HL-60/S4 treated with phorbol 12-myristate 13-acetate at 8.2 ng/mL for 4 days and 3 days (cell line): ENCODE measurements around the gene SLC7A6.
"Not testable (repeated sequence)": the region's sequence is repeated elsewhere in the genome, so short reads cannot be mapped to it uniquely, and the experiment has no call there.

Experiments used
- in situ Hi-C: fragments of 300-500 bp; cut with MboI; formaldehyde crosslinking; loops from 2 replicates; pipeline ENCODE4 v1.15.0; 2022; ENCODE audit warnings: low sequenced_read_pairs

Gene SLC7A6

GRCh38 chr16:68281368-68282063, 17.2 kb downstream of the SLC7A6 start:
- in situ Hi-C loops: no loop called here

DNA sequence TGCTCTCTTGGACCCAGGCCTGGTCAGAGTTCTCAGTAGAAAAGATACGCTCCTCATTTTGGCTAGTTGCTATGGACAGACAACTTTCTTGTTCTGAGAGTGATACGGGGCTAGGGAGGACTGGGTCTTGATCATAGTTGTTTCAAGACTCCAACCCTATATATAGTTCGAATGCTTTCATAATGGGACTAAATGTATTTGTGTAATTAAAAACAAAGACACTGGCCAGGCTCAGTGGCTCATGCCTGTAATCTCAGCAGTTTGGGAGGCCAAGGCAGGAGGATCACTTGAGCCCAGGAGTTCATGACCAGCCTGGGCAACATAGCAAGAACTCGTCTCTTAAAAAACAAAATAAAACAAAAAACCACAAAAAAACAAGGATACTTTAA, 17.7 kb downstream of the SLC7A6 start:
- in situ Hi-C loops: no loop called here

GRCh38 chr16:68283346-68283745, 19.0 kb downstream of the SLC7A6 start:
- in situ Hi-C loops: no loop called here

DNA sequence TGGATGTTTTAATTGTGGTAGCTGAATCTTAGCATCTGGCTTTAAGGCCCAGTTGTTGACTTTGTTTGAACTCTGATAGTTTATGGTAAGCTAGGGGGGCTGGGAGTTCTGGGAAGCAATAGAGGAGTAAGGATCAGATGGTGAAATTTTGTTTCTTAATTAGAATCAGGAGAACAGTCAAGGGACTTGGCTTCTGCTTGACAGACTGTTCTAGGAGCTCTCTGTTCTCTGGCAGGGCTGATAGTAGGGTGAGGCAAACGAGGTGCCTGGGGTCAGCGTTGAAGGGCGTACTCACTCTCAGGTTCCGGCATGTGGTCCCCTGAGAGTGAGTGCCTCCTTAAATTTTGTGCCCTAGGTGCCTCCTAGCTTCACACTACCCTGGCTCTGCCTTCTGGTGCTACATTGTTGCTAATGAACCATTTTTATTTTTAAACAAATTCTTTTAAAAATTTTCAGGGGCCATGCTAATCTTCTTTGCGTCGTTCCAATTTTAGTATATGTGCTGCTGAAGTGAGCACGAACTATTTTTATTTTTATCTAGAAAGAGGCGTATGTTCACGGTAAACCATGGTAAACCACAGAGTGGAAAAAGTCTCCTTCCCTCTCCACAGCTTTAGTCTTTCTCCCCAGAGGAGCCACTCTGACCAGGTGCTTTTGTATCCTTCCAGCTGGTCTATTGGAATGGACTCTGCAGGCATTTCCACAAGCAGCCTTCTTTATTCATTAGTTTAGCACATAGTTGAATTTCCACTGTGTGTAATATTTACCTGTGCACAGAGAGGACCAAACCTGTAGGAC, 19.7 kb downstream of the SLC7A6 start:
- in situ Hi-C loops: no loop called here

- in situ Hi-C loops: no loop called here
Measured at GRCh38 chr16:68284847-68285246, 20.5 kb downstream of the SLC7A6 start.

DNA sequence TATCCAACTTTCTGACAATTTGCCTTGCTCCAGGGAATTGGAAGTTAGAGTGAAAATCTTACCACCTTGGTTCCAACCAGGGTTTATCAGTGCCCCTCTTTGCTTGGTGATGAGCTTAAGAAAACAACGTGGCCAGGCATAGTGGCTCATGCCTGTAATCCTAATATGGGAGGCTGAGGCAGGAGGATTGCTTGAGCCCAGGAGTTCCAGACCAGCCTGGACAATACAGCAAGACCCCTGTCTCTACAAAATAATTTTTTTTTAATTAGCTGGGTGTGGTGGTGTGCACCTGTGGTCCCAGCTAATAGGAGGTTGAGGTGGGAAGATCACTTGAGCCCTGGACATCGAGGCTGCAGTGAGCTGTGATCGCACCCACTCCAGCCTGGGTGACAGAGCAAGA, 21.4 kb downstream of the SLC7A6 start:
- in situ Hi-C loops: no loop called here

GRCh38 chr16:68286153-68287074, 22.1 kb downstream of the SLC7A6 start:
- in situ Hi-C loops: no loop called here

- in situ Hi-C loops: no loop called here
Measured at GRCh38 chr16:68287276-68288251, 23.2 kb downstream of the SLC7A6 start.

DNA sequence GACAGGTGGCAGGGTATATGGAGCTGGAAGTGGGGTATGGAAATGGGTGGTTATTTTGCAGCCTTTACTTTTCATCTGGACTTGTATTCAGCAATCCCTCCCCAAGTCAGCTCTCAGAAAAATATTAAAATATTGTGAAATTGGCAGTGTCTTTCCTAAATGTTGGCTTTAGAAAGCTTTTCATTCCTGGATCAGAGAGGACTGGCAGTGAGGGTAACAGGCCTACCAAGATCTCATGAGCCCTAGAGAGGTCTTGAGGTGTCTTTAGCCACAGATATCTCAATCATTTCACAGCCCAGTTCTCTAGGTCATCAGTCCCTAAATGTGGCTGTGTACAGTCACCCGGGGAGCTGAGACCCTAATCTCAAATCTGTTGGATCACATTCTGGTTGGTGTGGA, 23.9 kb downstream of the SLC7A6 start:
- in situ Hi-C loops: no loop called here

- in situ Hi-C loops: not testable (repeated sequence)
Measured at GRCh38 chr16:68288796-68289195, 24.5 kb downstream of the SLC7A6 start.

GRCh38 chr16:68289202-68289601, 24.9 kb downstream of the SLC7A6 start:
- in situ Hi-C loops: no loop called here

DNA sequence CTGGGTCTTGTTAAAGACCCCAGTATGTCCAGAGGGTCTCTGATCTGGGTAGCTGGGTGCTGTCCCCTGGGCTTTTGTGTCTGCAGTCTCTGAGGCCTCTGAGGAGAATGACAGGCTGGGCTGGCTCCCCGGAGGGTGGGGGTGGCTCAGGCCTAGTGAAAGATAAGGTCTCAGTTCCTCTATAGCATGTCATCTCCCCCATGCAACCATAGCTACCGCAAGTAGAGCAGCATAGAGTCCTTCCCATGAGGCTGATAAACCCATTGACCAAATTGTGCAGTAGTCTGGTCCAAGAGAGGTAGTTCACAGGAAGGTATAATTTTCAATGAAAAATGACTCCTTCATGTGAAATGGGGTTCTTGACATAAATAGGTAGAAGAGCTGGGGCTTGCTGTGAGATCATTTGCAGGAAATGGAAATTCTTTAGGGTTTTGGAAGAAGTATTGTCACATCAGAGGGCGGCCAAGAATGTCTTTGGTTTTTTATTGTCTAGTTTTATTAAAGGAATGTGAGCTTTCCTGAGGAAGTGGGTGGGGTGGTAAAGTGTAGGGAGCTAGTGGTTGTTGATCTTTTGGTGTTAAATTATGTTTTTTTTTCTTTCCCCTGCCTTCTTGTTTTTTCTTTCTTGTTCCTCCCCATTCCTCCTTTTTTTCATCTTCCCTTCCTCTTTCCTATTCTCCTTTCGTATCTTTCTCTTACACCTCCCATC, 25.4 kb downstream of the SLC7A6 start:
- in situ Hi-C loops: no loop called here

GRCh38 chr16:68290450-68290849, 26.1 kb downstream of the SLC7A6 start:
- in situ Hi-C loops: no loop called here

DNA sequence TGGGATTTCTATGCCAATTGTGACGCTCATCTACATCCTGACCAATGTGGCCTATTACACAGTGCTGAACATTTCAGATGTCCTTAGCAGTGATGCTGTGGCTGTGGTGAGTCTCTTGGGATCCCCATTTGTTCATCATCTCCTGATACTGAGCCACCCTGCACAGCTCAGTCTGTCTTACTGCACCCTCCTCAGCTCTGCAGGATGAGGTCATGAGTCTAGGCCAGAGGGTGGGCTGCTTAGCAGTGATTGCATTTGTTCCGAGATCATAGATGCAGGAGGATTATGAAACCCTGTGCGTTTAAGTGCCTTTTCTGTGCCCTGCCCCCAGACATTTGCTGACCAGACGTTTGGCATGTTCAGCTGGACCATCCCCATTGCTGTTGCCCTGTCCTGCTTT, 26.9 kb downstream of the SLC7A6 start:
- in situ Hi-C loops: no loop called here

DNA sequence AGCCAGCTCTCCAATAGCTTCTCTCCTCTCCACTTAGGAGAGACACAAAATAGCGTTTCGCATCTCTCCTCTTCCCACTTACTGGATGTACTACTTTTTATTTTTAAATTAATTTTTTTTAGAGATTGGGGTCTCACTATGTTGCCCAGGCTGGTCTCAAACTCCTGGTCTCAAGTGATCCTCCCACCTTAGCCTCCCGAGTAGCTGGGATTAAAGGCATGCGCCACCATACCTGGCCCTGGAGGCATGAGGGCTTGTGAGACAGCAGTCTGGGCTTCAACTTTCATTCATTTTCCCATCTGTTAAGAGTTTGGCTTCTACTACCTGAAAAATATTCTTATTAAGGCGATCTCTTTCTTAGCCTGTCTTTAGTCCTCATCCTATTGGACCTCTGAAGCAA, 28.1 kb downstream of the SLC7A6 start:
- in situ Hi-C loops: no loop called here

GRCh38 chr16:68296291-68296690, 32.0 kb downstream of the SLC7A6 start:
- in situ Hi-C loops: no loop called here

- in situ Hi-C loops: no loop called here
Measured at GRCh38 chr16:68296693-68297092, 32.4 kb downstream of the SLC7A6 start.

DNA sequence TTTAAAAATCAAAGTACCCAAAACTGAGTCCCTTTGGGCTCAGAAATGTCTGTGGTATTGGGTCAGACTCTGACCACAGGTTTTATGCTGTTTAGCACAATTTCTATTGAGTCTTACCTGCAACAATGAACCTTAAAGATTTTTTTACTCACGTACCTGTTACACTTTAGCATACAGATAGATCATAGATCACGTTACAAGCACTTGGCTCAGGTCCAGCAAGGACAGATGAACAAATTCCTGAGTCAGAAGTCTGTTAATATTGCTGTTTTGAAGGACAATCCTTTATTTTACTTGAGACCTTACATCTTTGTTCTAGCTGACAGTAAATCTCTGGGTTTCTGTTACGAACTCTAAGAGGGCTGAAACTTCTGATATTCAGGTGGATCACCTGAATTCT, 33.6 kb downstream of the SLC7A6 start:
- in situ Hi-C loops: no loop called here

DNA sequence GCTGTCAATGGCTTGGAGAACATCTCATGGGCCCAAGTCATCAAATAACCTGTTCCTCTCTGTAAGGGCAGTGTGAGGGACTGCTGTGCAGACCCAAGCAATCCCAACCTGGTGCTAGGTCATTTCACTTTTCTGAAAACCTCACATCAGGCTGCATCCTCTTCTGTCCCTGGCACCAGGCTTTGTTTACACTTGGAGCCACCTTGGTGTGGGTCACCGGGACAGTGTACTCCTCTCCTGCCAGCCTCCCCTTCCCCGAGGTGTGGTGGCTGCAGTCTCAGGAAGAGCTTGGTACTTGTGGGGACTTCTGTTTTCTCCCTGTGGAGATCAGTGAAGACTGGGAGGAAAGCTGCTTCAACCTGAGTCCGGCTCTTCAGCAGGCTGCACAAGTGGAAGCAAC, 34.0 kb downstream of the SLC7A6 start:
- in situ Hi-C loops: no loop called here
